Dendritic cell treated with granulocyte-macrophage colony-stimulating factor and Interleukin-4, amounts not matched to agents 40 ng/mL and 50 ng/mL, for 4 days (primary cell): ENCODE measurements around the gene TFDP1.
"Not testable (repeated sequence)": the region's sequence is repeated elsewhere in the genome, so short reads cannot be mapped to it uniquely, and the experiment has no call there.

Experiments
- H3K27ac Mint-ChIP-seq: one replicate; pipeline ENCODE4 v1.8.0; 2022; ENCODE audit warnings: mild to moderate bottlenecking, mixed read lengths
- H3K27me3 Mint-ChIP-seq: one replicate; pipeline ENCODE4 v1.8.0; 2022; ENCODE audit warnings: mild to moderate bottlenecking, mixed read lengths
- H3K36me3 Mint-ChIP-seq: one replicate; pipeline ENCODE4 v1.8.0; 2022; ENCODE audit warnings: low read depth, mixed read lengths
- H3K4me1 Mint-ChIP-seq: one replicate; pipeline ENCODE4 v1.8.0; 2022; ENCODE audit warnings: low read depth, mixed read lengths
- H3K4me3 Mint-ChIP-seq: one replicate; pipeline ENCODE4 v1.8.0; 2022; ENCODE audit warnings: mild to moderate bottlenecking, moderate library complexity, mixed read lengths
- H3K9me3 Mint-ChIP-seq: one replicate; pipeline ENCODE4 v1.8.0; 2022; ENCODE audit warnings: mixed read lengths
- intact Hi-C: fragments of 100-400 bp; cut with micrococcal nuclease; formaldehyde crosslinking; loops from one replicate; pipeline ENCODE4 v1.15.0; 2022

Gene TFDP1

GRCh38 chr13:113554333-113554700 is 30.2 kb upstream of the TFDP1 start:
- intact Hi-C loops = loop anchor here (10.0 kb wide), 1 partner anchor 60 kb away; the partner anchor contains the start of gene DCUN1D2
- H3K4me3 Mint-ChIP-seq = no peak overlapping the region
- no peaks in the 10 kb centered on the region for H3K9me3 Mint-ChIP-seq

GRCh38 chr13:113555141-113555540 is 29.4 kb upstream of the TFDP1 start:
- Mint-ChIP-seq H3K4me3 (no peak overlapping the region), H3K4me1 (peaks cover 54% of the 10 kb centered on the region), H3K36me3 (peaks cover 51% of the 10 kb centered on the region), H3K9me3 (no peaks in the 10 kb centered on the region), H3K27ac (no peak overlapping the region), H3K27me3 (no peaks in the 10 kb centered on the region)
- intact Hi-C loops = loop anchor here (10.0 kb wide), 1 partner anchor 60 kb away; the partner anchor contains the start of gene DCUN1D2

More at GRCh38 chr13:113554333-113554700, 30.2 kb upstream of the TFDP1 start:
- Mint-ChIP-seq H3K36me3 (peaks cover 56% of the 10 kb centered on the region), H3K27ac (no peak overlapping the region), H3K27me3 (no peaks in the 10 kb centered on the region), H3K4me1 (peaks cover 54% of the 10 kb centered on the region)

GRCh38 chr13:113557013-113557412 is 27.5 kb upstream of the TFDP1 start:
- no peak overlapping the region for H3K27ac Mint-ChIP-seq
- H3K4me1 Mint-ChIP-seq = peaks cover 45% of the 10 kb centered on the region
- H3K9me3 Mint-ChIP-seq = no peaks in the 10 kb centered on the region
- intact Hi-C loops = loop anchor here (10.0 kb wide), 1 partner anchor 62 kb away; the partner anchor contains the start of gene DCUN1D2
- H3K36me3 Mint-ChIP-seq = peaks cover 32% of the 10 kb centered on the region
- no peak overlapping the region for H3K4me3 Mint-ChIP-seq
- no peaks in the 10 kb centered on the region for H3K27me3 Mint-ChIP-seq

- no peaks in the 10 kb centered on the region for H3K27me3 Mint-ChIP-seq
- H3K4me3 Mint-ChIP-seq = no peak overlapping the region
- peaks cover 19% of the 10 kb centered on the region for H3K36me3 Mint-ChIP-seq
- intact Hi-C loops = loop anchor here (10.0 kb wide), 1 partner anchor 64 kb away; the partner anchor contains the start of gene DCUN1D2
- H3K9me3 Mint-ChIP-seq = no peaks in the 10 kb centered on the region
- peaks cover 35% of the 10 kb centered on the region for H3K4me1 Mint-ChIP-seq
- H3K27ac Mint-ChIP-seq = peak overlapping the region; percentile 9
Measured at GRCh38 chr13:113558461-113558860, 26.1 kb upstream of the TFDP1 start.

GRCh38 chr13:113559061-113559460 is 25.5 kb upstream of the TFDP1 start:
- Mint-ChIP-seq H3K9me3 (no peaks in the 10 kb centered on the region), H3K4me1 (peaks cover 30% of the 10 kb centered on the region), H3K27me3 (no peaks in the 10 kb centered on the region), H3K4me3 (no peak overlapping the region), H3K36me3 (peaks cover 13% of the 10 kb centered on the region), H3K27ac (peak overlapping the region; percentile 9)
- intact Hi-C loops = loop anchor here (10.0 kb wide), 1 partner anchor 64 kb away; the partner anchor contains the start of gene DCUN1D2

GRCh38 chr13:113559901-113560644 is 24.5 kb upstream of the TFDP1 start:
- peaks cover 3% of the 10 kb centered on the region for H3K36me3 Mint-ChIP-seq
- no peak overlapping the region for H3K4me3 Mint-ChIP-seq
- H3K27ac Mint-ChIP-seq = no peak overlapping the region
- intact Hi-C loops = loop anchor here (5.0 to 10.0 kb wide), 2 partner anchors 65 to 103 kb away; partner anchors contain the start of gene DCUN1D2
- peaks cover 30% of the 10 kb centered on the region for H3K4me1 Mint-ChIP-seq
- H3K9me3 Mint-ChIP-seq = no peaks in the 10 kb centered on the region
- H3K27me3 Mint-ChIP-seq = peaks cover 2% of the 10 kb centered on the region

GRCh38 chr13:113560645-113561416 is 23.7 kb upstream of the TFDP1 start:
- no peak overlapping the region for H3K4me3 Mint-ChIP-seq
- peaks cover 30% of the 10 kb centered on the region for H3K4me1 Mint-ChIP-seq
- H3K9me3 Mint-ChIP-seq = no peaks in the 10 kb centered on the region
- H3K36me3 Mint-ChIP-seq = no peaks in the 10 kb centered on the region
- H3K27me3 Mint-ChIP-seq = peaks cover 9% of the 10 kb centered on the region
- intact Hi-C loops = loop anchor here (5.0 kb wide), 1 partner anchor 104 kb away; no protein-coding TSS in a partner anchor
- H3K27ac Mint-ChIP-seq = no peak overlapping the region

- no peaks in the 10 kb centered on the region for H3K9me3 Mint-ChIP-seq
- no peak overlapping the region for H3K27ac Mint-ChIP-seq
- no peaks in the 10 kb centered on the region for H3K36me3 Mint-ChIP-seq
- peaks cover 28% of the 10 kb centered on the region for H3K4me1 Mint-ChIP-seq
- H3K4me3 Mint-ChIP-seq = no peak overlapping the region
- intact Hi-C loops = loop anchor here (5.0 kb wide), 1 partner anchor 104 kb away; no protein-coding TSS in a partner anchor
- H3K27me3 Mint-ChIP-seq = peaks cover 12% of the 10 kb centered on the region
Measured at GRCh38 chr13:113561417-113562084, 23.0 kb upstream of the TFDP1 start.

- Mint-ChIP-seq H3K36me3 (no peaks in the 10 kb centered on the region), H3K27ac (no peak overlapping the region), H3K27me3 (peaks cover 15% of the 10 kb centered on the region), H3K4me1 (peaks cover 21% of the 10 kb centered on the region), H3K9me3 (no peaks in the 10 kb centered on the region), H3K4me3 (no peak overlapping the region)
- intact Hi-C loops = loop anchor here (5.0 kb wide), 1 partner anchor 105 kb away; no protein-coding TSS in a partner anchor
Measured at GRCh38 chr13:113562085-113562749, 22.3 kb upstream of the TFDP1 start.

- Mint-ChIP-seq H3K4me3 (no peak overlapping the region), H3K27me3 (peaks cover 15% of the 10 kb centered on the region), H3K9me3 (no peaks in the 10 kb centered on the region), H3K27ac (no peak overlapping the region), H3K36me3 (no peaks in the 10 kb centered on the region), H3K4me1 (peaks cover 15% of the 10 kb centered on the region)
- intact Hi-C loops = loop anchor here (5.0 kb wide), 1 partner anchor 106 kb away; no protein-coding TSS in a partner anchor
Measured at GRCh38 chr13:113562844-113563243, 21.7 kb upstream of the TFDP1 start.

GRCh38 chr13:113563511-113563910 is 21.0 kb upstream of the TFDP1 start:
- intact Hi-C loops = loop anchor here (5.0 kb wide), 1 partner anchor 106 kb away; no protein-coding TSS in a partner anchor
- peaks cover 15% of the 10 kb centered on the region for H3K27me3 Mint-ChIP-seq
- not testable (repeated sequence) for H3K9me3 Mint-ChIP-seq, H3K4me1 Mint-ChIP-seq, H3K36me3 Mint-ChIP-seq, H3K27ac Mint-ChIP-seq, H3K4me3 Mint-ChIP-seq

GRCh38 chr13:113564331-113565023 is 20.1 kb upstream of the TFDP1 start:
- H3K4me3 Mint-ChIP-seq = no peak overlapping the region
- no peak overlapping the region for H3K27ac Mint-ChIP-seq
- peaks cover 15% of the 10 kb centered on the region for H3K27me3 Mint-ChIP-seq
- H3K9me3 Mint-ChIP-seq = no peaks in the 10 kb centered on the region
- H3K4me1 Mint-ChIP-seq = no peaks in the 10 kb centered on the region
- intact Hi-C loops = loop anchor here (5.0 kb wide), 1 partner anchor 107 kb away; no protein-coding TSS in a partner anchor
- H3K36me3 Mint-ChIP-seq = no peaks in the 10 kb centered on the region
